ENCODE results near the gene ASIC1.

GRCh38 chr12:50120953-50121352 is 63.6 kb downstream of the ASIC1 start:
- no peak for TF ChIP-seq CTCF (IDR thresholded peaks at IDR 0.05)
- TF ChIP-seq POLR2AphosphoS5 (IDR thresholded peaks at IDR 0.05): no peak
